HG02852 (cell line): ENCODE measurements around the gene ADCK1.
"Not testable (repeated sequence)": the region's sequence is repeated elsewhere in the genome, so short reads cannot be mapped to it uniquely, and the experiment has no call there.

Source experiments
- ATAC-seq: cut with Tn5 transposase; IDR thresholded peaks from one replicate; pipeline ENCODE4 v1.9.1; 2021; ENCODE audit warnings: mild to moderate bottlenecking, moderate library complexity; ENCODE audit not compliant: unreplicated experiment

The ADCK1 gene

DNA sequence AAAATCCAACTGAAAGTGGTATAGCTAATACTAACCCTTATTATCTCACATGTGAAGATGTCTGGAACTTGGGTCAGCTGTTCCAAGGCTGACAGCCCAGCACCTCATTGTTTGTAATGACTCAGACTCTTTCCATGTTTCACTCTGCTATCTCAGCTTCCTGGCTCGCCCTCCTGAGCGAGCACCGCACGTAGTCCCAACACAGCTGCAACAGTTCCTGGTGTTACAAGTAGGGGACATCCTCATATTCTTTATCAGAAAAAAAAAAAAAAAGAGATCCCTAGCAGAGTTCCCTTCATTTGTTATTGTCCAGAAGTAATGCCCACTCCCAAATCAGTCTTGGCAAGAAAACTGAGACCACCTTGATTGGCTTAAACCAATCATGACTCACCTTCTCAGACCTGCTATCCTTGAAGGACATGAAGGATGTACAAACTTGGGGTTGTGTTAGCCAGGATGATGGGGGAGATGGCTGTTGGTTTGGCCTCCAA lies 92.5 kb downstream of the ADCK1 start:
- ATAC-seq, result no peak

DNA sequence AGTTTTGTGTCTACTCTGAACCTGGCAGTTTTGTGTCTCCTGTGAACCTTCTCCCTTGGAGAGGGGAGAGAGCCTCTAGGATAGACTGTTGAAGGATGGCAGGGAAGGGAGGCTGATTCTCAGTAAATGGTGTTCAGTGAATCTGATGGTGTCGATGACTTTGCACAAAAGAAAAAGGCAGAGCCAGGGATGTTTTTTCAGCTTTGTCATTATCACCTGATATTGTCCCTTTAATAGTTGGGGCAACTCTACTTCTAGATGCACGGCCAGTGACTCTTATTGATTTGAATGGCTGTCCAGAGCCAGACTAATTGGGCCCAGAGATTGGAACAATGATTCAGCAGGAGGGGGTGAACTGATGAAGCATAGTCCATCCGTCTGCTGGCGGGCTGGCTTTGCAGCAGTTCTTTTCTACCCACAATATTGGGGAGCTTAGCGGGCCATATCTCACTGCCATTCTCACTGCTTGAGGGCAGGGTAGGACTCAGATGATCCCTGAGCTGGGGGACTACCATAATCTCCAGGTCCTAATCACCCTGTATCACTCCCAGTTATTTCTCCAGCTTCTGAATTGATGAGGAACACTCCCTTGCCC lies 93.1 kb downstream of the ADCK1 start:
- ATAC-seq, result no peak

DNA sequence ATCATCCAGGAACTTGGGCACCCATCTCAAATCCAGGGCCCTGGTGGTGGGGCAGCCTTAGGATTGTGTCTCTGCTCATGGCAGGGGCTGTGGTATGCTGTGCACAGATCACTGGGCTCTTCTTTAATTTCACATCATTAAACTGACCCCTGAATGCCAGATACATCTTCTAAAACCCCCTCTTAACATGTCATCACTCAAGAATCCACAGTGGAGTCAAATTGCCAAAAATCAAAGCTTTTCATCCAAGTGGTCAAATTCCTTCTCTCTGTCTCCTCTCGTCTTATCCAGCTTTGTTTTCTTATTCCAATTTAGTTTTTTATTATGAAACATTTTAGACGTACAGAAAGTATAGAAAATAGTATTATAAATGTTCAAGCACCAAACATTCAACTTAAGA lies 97.5 kb downstream of the ADCK1 start:
- ATAC-seq, result no peak

DNA sequence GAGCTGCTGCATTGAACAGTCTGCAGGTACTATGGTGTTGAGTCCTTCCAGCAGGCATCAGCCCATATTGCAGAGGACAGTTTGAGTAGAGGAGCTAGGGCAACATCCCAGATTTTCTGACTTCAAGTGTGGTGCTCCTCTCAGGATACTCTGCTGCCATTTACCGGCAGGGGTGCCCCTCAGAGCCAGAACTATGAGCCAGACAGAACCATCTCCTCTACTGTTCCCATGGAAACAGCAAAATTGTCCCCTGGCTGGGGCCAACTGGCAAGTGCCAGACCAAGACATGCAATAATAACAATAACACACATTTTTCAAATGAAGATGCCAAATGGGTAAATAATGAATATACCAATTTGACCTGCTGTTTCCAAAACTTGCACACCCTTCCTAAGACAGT lies 102.9 kb downstream of the ADCK1 start:
- no peak for ATAC-seq

DNA sequence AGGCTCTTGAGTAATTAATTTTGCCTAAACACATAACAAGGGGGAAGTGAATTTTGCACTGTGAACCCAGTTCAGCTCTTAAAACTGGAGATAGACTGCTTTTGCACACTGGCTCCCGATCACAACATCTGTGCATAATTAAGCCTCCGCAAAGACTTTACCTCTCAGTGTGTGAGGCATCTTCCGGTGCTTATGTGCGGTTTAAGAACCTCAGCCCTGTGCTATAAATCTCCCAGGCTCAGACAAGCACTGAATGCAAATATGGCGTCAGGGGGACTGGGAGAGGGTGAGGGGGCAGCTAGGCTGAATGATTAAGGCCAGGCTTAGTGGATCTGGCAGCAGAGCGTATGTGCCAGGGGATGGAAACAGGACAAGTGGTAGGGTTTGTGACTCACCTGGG lies 103.3 kb downstream of the ADCK1 start:
- no peak for ATAC-seq

DNA sequence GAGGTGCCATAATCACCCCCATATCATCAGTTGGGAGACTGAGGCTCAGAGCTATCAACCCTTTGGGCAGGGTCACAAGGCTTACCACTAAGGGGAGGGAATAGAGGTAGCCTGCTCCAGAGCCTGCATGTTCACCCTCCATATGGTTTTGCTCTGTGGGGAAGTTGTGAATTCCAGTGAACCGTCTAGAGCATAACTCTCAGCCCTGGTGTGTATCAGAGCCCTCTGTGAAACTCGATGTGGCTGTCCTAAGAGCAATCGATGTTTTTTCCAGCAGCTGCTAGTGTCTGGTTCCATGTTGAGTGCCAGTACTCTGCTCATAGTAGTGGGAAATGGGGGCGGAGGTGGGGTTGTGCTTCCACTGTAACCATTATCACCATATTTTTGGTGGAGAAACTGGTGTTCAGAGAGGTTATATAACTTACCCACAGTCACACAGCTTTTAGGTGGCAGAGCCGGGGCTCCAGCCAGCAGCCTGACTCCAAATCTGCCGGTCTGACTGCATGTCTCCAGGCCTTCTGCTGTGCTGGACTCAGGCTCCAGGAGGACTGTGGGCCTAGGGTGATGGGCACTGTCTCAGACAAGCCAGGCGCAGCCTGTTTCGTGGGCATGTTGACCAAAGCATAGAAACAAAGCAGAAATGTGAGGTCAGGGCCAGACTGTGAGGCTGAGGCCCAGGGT lies 104.2 kb downstream of the ADCK1 start:
- ATAC-seq, result no peak

DNA sequence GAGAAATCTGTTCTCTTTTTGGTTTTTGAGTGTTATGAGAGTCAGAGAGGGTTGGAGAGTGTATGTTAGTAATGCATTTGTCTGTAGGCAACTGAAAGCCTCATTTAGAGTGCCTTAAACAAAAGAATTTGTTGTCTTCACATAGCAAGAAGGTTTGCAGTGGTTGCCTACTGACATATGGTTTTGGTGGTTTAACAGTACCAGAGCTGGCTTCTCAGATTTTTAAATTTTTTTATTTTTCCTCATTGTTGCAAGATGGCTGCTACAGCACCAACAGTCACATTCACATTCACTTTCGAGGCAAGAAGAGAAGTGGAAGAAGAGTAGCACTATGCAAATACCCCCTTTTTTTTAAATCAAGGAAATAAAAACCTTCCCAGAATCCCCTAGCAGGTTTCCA lies 106.5 kb downstream of the ADCK1 start:
- ATAC-seq, result no peak

DNA sequence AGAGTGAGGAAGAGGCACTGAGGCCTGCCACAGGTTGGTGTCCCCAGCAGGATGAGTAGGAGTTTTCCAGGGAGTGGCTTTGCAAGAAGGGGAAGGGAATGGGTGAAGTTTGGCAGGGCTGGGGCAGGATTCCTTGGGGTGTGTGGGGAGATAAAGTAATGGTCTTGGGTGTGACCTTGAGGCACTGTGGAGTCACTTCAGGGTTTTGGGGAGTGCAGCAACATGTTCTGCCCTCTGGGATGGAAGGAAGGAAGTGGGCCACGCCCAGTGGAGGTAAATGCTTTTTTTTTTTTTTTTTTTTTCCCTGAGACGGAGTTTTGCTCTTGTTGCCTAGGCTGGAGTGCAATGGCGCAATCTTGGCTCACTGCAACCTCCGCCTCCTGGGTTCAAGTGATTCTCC lies 108.9 kb downstream of the ADCK1 start:
- ATAC-seq, result no peak

DNA sequence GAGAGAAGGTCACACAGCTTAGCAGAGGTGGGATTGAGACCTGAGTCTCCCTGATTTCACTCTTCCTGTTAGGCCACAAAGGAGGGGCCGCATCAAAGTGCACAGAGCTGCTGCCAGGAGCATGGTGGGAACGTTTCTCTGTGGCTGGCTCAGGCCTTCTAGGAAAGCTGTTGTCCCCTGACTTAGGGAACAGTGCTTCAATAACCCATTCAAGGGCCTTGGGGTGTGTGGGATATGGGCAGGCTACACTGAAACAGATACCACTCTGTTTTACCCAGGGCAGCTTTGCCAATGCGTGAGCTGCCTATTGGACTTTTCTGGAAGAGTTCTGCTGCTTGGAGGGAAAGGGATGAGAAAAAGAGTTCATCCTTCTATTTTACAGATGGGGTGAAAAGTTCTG lies 110.0 kb downstream of the ADCK1 start:
- ATAC-seq, result no peak

DNA sequence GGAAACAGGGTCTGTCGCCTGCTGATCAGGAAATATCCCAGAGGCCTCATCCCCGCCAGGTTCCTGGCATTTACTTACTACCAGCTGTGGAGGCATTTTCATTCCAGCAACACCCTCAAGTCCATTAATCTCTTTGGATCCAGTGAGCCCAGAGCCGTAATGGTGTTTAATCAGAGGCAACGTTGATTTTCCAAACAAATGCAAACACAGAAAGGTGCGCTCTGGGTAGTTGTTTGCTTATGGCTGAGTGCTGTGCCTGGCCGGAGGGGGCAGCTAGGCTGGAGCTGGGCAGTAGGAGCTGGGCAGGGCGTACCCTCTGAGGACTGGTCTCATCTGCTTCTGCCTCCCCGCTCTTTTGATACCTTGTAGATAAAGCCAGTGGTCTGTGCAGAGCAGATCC lies 110.6 kb downstream of the ADCK1 start:
- ATAC-seq, result no peak

DNA sequence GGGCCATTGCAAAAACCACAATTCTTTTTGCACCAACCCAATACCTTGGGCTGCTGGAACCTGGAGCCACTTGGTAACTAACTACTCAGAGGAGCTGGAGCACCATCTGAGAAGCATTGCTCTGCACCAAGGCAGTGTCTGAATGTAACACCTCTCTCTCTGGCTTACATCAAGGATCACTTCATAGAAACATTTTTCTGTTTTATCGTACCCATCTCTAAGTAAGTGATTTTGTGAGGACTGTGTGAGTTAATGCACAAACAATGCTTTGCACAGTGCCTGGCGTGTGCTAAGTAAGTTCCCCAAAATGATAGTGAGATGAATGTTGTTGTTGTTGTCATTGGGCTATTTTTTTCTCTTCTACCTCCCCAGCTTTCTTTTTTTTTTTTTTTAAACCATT lies 111.4 kb downstream of the ADCK1 start:
- ATAC-seq, result no peak

DNA sequence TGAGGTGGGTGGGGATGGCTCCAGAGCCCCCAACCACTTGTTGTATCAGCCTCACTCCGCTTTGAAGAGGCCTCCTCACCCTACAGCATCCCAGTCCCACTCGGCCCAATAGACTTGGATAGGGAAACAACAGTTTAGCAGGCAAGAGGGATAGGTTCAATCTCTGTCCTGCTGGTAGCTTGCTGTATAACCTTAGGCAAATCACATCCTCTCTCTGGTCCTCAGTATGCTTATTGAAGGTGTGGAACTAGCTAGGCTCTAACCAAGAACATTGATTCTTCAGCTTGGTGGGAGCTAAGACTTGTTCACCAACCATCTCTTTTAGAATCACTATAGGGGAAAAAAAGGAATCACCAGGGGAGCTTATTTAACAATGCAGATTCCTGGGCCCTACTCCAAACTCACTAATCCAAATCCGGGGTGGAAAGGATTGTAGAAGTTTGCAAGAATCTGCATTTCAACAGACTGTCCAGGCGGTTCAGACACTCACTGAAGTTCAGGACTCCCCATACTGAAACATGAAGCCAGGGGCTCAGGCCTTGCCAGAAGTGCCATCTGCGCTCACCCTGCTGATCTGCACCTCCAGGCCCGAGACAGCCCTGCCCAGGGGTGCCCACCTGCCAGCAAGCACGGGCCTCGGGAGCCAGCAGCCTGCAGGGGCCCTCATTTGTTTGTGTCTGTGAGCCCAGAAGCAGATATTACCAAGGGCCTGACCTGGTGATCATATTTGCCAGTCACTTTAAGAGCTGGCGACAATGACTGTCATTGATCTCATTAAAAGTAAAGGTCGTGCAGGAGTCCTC lies 113.0 kb downstream of the ADCK1 start:
- no peak for ATAC-seq

DNA sequence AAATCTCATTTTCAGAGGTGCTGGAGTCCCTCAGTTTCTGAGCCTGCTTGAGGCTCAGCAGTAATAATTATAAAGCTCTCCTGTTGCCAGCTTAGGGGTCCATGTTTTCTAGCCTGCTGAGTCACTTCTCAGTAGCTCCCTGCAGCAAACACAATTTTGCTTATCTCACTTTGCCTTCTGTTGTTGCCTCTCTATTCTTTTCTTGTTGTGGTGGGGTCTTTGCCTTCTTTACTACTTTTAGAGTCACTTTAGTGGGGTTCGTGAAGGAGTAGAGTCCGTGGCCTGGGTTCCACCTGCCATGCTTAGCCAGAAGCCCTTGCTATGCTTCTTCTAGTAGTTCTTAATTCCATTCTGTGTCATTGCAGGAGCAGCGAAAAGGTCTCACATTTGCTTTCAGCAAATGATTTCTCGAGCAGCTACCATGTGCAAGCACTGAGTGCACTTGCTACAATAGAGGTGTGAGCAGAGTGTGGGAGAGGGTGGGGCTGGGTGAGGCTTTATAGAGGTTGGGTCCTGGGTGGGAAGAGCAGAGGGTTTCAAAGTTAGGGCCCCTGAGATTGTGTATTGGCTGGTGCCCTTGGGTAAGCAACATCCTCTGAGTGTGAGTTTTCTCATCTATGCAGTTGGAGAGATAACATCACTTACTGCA lies 114.3 kb downstream of the ADCK1 start:
- no peak for ATAC-seq

DNA sequence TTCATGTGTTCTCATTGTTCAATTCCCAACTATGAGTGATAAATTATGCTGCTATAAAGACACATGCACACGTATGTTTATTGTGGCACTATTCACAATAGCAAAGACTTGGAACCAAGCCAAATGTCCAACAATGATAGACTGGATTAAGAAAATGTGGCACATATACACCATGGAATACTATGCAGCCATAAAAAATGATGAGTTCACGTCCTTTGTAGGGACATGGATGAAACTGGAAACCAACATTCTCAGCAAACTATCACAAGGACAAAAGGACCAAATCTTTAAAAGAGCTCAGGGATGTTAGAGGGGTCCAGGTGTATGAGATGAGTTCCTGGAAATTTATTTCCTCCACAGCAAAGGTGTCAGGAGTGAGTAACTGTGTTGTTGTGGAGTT lies 115.5 kb downstream of the ADCK1 start:
- not testable (repeated sequence) for ATAC-seq

DNA sequence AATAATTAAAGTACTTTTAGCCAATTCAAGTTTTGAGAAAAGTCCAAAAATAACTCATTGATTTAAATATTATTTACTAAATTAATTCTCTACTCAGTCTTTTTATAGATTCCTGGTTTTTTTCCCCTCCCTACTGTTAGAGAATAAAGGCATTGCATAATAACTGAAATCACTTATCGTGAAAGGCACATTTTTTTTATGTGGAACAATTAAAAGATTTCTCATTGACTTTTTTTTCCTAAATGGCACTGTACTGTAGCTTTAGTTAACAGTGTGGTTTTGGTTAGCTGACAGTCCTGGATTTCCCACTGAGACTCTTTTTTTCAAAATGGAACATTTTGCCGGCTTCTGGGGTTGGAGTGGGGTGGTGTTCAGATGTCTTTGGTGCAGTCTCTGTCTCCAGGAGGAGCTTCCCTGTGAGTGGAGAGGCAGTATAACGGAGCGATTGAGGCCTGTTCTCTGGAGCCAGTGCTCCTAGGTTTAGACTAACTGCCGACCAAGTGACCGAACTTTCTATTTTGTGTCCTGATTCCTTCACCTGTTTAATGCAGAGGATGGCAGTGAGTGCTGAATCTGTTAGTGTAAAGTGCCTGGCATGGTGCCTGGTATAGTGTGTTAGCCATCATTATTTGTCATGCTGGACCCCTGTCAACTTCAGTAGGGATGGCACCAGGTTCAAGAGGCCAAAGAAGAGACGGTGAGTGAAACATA lies 117.7 kb downstream of the ADCK1 start:
- ATAC-seq, result no peak

DNA sequence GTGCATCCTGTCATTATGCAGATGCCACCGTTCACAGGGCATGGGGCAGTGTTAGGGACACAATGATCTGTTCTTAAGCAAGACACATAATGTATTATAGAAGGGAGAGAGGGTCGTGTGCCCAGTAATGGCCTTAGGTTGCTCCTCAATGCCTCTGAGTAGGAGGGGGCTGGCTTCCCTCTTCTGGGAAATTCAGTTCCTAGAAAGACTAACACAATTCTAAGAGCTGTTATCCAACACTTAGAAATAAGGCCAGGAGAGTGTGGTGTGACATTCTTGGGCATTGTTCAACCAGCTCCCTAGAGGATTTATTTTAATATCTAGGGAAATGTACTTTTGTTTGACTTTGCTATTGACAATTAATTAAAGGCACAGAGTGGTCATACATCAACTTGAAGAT lies 118.5 kb downstream of the ADCK1 start:
- ATAC-seq, result no peak

DNA sequence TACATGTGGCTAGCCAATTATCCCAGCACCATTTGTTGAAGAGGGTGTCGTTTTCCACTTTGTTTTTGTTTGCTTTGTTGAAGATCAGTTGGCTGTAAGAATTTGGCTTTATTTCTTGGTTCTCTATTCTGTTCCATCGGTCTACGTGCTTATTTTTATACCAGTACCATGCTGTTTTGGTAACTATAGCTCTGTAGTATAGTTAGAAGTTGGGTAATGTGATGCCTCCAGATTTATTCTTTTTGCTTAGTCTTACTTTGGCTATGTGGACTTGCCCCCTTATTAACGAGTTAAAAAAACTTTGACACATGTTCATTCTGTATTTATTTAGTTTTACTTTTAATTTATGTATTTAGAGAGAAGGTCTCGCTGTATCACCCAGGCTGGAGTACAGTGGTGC lies 120.4 kb downstream of the ADCK1 start:
- no peak for ATAC-seq

DNA sequence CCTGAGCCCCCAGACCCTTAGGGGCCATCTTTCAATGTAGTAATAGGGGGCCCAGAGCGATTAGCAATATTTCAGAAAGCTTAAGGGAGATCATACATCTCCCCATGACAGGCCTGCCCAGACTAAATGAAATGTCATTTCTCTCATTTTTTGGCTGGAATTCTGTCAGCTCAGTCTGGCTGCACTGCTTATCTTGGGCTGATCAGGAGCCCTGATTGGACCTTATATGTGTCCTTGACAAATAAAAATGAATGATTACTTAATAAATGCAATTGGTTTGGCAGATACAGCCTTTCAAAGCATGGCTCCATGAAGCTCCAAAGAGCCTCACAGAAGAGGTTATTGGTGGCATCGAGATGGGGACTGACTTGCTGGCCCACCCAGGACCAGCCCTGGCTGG lies 121.9 kb downstream of the ADCK1 start:
- no peak for ATAC-seq

DNA sequence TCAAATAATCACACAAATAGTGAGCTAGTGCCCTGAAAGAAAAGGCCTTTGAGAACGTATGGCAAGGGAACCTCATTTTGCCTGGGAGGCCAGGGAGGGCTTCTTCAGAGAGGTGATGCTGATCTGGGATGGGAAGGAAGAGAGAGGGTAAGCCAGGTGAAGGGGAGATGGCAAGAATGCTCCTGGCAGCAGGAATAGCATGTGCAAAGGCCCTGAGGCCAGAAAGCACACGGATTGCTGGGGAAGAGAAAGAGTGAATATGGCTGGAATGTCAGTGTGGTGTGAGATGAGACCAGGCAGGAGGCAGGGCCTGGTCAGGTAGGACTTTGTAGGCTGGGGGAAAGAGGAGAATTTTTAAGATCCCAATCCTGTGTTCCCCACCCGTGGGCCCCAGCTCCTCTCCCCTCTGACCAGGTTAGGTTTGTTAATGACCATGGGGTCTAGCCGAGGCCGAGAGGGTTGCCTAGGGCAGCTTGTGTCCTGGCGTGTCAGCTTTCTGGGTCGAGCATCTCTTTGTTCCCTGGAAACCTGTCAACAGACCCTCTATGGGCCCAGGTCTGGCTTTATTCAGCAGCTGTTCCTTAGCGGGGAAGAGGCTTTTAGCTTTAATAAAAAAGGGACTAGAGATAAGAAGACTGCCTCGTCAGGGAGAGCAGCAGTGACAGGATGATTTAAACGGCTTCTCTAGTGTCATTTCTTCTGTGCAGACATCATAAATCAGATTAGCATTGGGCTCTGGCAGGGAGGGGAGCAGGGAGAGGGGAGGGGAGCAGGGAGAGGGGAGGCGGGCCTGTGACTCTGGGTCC lies 123.4 kb downstream of the ADCK1 start:
- ATAC-seq, result no peak
